ENCODE results near the gene SPAG8.

DNA sequence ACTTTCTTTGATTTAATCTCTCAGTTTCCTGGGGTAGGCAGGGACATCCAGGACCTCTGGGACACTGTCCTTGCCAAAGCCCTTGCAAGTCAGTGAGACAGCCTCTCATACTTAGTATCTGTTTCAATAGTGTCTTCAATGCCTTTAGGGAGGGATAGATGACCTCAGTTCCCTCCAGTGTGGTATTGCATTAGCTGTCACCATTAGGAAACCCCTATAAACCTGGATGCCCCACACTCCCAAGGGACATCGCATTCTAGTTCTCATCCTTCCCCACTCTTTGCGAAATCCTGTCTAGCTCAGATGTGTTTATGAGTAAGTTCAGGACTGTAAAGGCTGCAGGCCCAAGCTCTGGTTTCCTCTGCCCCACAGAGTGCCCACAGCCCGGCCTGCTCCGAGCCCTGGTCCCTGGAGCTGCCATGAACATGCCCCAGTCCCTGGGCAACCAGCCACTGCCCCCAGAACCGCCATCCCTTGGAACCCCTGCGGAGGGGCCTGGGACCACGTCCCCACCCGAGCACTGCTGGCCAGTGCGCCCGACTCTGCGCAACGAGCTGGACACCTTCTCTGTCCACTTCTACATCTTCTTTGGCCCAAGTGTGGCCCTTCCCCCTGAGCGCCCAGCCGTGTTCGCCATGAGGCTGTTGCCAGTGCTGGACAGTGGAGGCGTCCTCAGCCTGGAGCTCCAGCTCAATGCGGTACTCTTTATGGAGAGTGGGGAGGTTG, 30.1 kb upstream of the SPAG8 start:
- no peak for TF ChIP-seq POLR2A (IDR thresholded peaks at IDR 0.05; ENCODE audit: low read length)
- TF ChIP-seq GATA1 (IDR thresholded peaks at IDR 0.05; ENCODE audit: low read depth, low read length) = no peak

All from erythroblast (primary cell).